Measurements from ENCODE around the gene RSPH9.

The RSPH9 gene

GRCh38 chr6:43674291-43674690 lies 29.5 kb downstream of the RSPH9 start:
- H3K27me3 ChIP-seq (ENCODE audit: control insufficient read depth, low read length), result no peaks in the 10 kb centered on the region
- no peak overlapping the region for H3K27ac ChIP-seq (ENCODE audit: low read depth, low read length)
- H3K4me3 ChIP-seq (ENCODE audit: low read length), result no peak overlapping the region
- peaks cover 76% of the 10 kb centered on the region for H3K36me3 ChIP-seq (ENCODE audit: control insufficient read depth, low read length)
- no peaks in the 10 kb centered on the region for H3K4me1 ChIP-seq (ENCODE audit: control insufficient read depth, low read length)
- H3K4me2 ChIP-seq (ENCODE audit: low read length), result no peak overlapping the region
- no peaks in the 10 kb centered on the region for H4K20me1 ChIP-seq (ENCODE audit: control insufficient read depth, insufficient read depth, low read depth, low read length)
- H3K9me3 ChIP-seq (ENCODE audit: control insufficient read depth, insufficient read depth, low read length), result no peaks in the 10 kb centered on the region
- no peaks in the 10 kb centered on the region for H3K79me2 ChIP-seq (ENCODE audit: control insufficient read depth, low read length)
- TF ChIP-seq EZH2phosphoT487 (IDR thresholded peaks at IDR 0.05; ENCODE audit: borderline replicate concordance, low read length) (no peak), CTCF (IDR thresholded peaks at IDR 0.05; ENCODE audit: low read depth, low read length, poor library complexity, severe bottlenecking) (no peak)
- no peaks in the 10 kb centered on the region for H3K9me2 ChIP-seq (replicated peaks; ENCODE audit: control insufficient read depth, low read length)
- H3F3A ChIP-seq (ENCODE audit: control insufficient read depth, insufficient read depth), result no peaks in the 10 kb centered on the region

GRCh38 chr6:43674921-43675320 lies 30.1 kb downstream of the RSPH9 start:
- TF ChIP-seq CTCF (IDR thresholded peaks at IDR 0.05; ENCODE audit: low read depth, low read length, poor library complexity, severe bottlenecking) (no peak), EZH2phosphoT487 (IDR thresholded peaks at IDR 0.05; ENCODE audit: borderline replicate concordance, low read length) (no peak)
- H3K27me3 ChIP-seq (ENCODE audit: control insufficient read depth, low read length), result no peaks in the 10 kb centered on the region
- H3K4me2 ChIP-seq (ENCODE audit: low read length), result no peak overlapping the region
- no peaks in the 10 kb centered on the region for H3K79me2 ChIP-seq (ENCODE audit: control insufficient read depth, low read length)
- H3K9me3 ChIP-seq (ENCODE audit: control insufficient read depth, insufficient read depth, low read length), result no peaks in the 10 kb centered on the region
- H3K4me3 ChIP-seq (ENCODE audit: low read length), result no peak overlapping the region
- H3K9me2 ChIP-seq (replicated peaks; ENCODE audit: control insufficient read depth, low read length), result no peaks in the 10 kb centered on the region
- no peaks in the 10 kb centered on the region for H4K20me1 ChIP-seq (ENCODE audit: control insufficient read depth, insufficient read depth, low read depth, low read length)
- peaks cover 81% of the 10 kb centered on the region for H3K36me3 ChIP-seq (ENCODE audit: control insufficient read depth, low read length)
- H3F3A ChIP-seq (ENCODE audit: control insufficient read depth, insufficient read depth), result no peaks in the 10 kb centered on the region
- H3K27ac ChIP-seq (ENCODE audit: low read depth, low read length), result no peak overlapping the region
- H3K4me1 ChIP-seq (ENCODE audit: control insufficient read depth, low read length), result no peaks in the 10 kb centered on the region

GRCh38 chr6:43676962-43677606 lies 32.2 kb downstream of the RSPH9 start:
- Histone ChIP-seq H3F3A (ENCODE audit: control insufficient read depth, insufficient read depth) (no peaks in the 10 kb centered on the region), H3K4me3 (ENCODE audit: low read length) (no peak overlapping the region), H3K27me3 (ENCODE audit: control insufficient read depth, low read length) (no peaks in the 10 kb centered on the region), H3K9me2 (replicated peaks; ENCODE audit: control insufficient read depth, low read length) (no peaks in the 10 kb centered on the region), H3K4me2 (ENCODE audit: low read length) (no peak overlapping the region), H3K4me1 (ENCODE audit: control insufficient read depth, low read length) (no peaks in the 10 kb centered on the region), H3K79me2 (ENCODE audit: control insufficient read depth, low read length) (peaks cover 17% of the 10 kb centered on the region), H3K36me3 (ENCODE audit: control insufficient read depth, low read length) (peaks cover 90% of the 10 kb centered on the region), H4K20me1 (ENCODE audit: control insufficient read depth, insufficient read depth, low read depth, low read length) (0 out of 2 replicates have a peak, but pooled peaks cover 6% of the 10 kb centered on the region), H3K9me3 (ENCODE audit: control insufficient read depth, insufficient read depth, low read length) (no peaks in the 10 kb centered on the region), H3K27ac (ENCODE audit: low read depth, low read length) (no peak overlapping the region)
- TF ChIP-seq EZH2phosphoT487 (IDR thresholded peaks at IDR 0.05; ENCODE audit: borderline replicate concordance, low read length), result no peak
- no peak for TF ChIP-seq CTCF (IDR thresholded peaks at IDR 0.05; ENCODE audit: low read depth, low read length, poor library complexity, severe bottlenecking)

Data from DOHH2 (cell line).